Spleen (tissue), 7 donors: Measurements from ENCODE around the gene ATRIP.
"Not testable (repeated sequence)": the region's sequence is repeated elsewhere in the genome, so short reads cannot be mapped to it uniquely, and the experiment has no call there.

ENCODE experiments used
- CTCF ChIP-seq, 11 experiments: fragments of 200-600 bp in 7 of 11; fragments of 450-650 bp in 4 of 11; sonication (generic) in 4 of 11; IDR thresholded peaks in 8 of 11; conservative IDR thresholded peaks in 3 of 11; 1 replicate in 7 of 11; 2 replicates in 4 of 11; pipeline versions ENCODE4 v1.4.0 to v1.8.0; 2016 to 2021; ENCODE audit warnings: antibody characterized with exemption in 11 of 11, inconsistent platforms in 4 of 11, mild to moderate bottlenecking in 1 of 11
- POLR2A ChIP-seq, 3 donors: fragments of 450-650 bp; IDR thresholded peaks; one replicate each; pipeline ENCODE4 v1.5.1; 2017; ENCODE audit warnings: antibody characterized with exemption in 3 of 3, mild to moderate bottlenecking in 1 of 3
- donor health status: DM: no; HTN: no; CAD: no; lungs with moderate emphysema.
- donor health status: DM: no; HTN: no; CAD: no.
- donor health status: DM: no; HTN: no; CAD: no.

DNA sequence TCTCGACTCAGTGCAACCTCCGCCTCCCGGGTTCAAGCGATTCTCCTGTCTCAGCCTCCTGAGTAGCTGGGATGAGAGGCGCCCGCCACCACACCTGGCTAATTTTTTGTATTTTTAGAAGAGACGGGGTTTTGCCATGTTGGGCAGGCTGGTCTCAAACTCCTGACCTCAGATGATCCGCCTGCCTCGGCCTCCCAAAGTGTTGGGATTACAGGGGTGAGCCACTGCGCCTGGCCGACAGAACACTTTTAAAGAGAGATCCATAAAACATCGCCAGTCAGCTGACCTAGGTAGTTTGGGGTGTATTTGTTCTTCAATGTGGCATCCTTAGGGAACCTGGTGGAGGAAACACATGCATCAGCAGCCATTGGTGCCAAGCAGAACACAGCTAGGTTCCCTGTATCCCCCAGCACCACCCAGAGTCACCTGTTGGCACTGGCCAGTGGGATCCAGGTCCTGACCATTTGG lies 45.1 kb upstream of the ATRIP start:
- not testable (repeated sequence) for TF ChIP-seq CTCF (IDR thresholded peaks at IDR 0.05 in 8 of 11, conservative IDR thresholded peaks at IDR 0.05 in 3 of 11); POLR2A (IDR thresholded peaks at IDR 0.05)
